HepG2 (cell line): ENCODE measurements around the gene LYRM1. TPM values are rescaled to one million over a fixed set of nuclear protein-coding genes. Genes with fewer than 3 reads are reported as not detected.

Source experiments
- ETS1 ChIP-seq: sonication (generic); formaldehyde crosslinking; IDR thresholded peaks from 2 replicates; pipeline ENCODE4 v1.4.0; 2020; ENCODE audit warnings: missing genetic modification reagents
- FOXM1 ChIP-seq: sonication (generic); formaldehyde crosslinking; IDR thresholded peaks from 2 replicates; pipeline ENCODE4 v1.5.0; 2020; ENCODE audit warnings: missing genetic modification reagents
- HDAC1 ChIP-seq: sonication (generic); formaldehyde crosslinking; IDR thresholded peaks from 2 replicates; pipeline ENCODE4 v1.5.1; 2020; ENCODE audit warnings: mild to moderate bottlenecking, missing genetic modification reagents
- KDM3A ChIP-seq: IDR thresholded peaks from 2 replicates; pipeline ENCODE4 v1.6.1; 2018; ENCODE audit warnings: low read depth, missing compliant biosample characterization
- KDM4B ChIP-seq: sonication (generic); formaldehyde crosslinking; IDR thresholded peaks from 2 replicates; pipeline ENCODE4 v1.4.0; 2020; ENCODE audit warnings: missing genetic modification reagents
- KDM6A ChIP-seq: IDR thresholded peaks from 2 replicates; pipeline ENCODE4 v1.6.1; 2016; ENCODE audit warnings: low read depth
- NCOR1 ChIP-seq: fragments of 200-600 bp; sonication (generic); IDR thresholded peaks from 2 replicates; pipeline ENCODE4 v1.7.0; 2017; ENCODE audit warnings: antibody characterized with exemption, low read length, borderline replicate concordance
- NPAS2 ChIP-seq: sonication (generic); formaldehyde crosslinking; IDR thresholded peaks from 2 replicates; pipeline ENCODE4 v1.8.0; 2022; ENCODE audit warnings: mild to moderate bottlenecking, missing genetic modification reagents, borderline replicate concordance
- REPIN1 ChIP-seq: sonication (generic); formaldehyde crosslinking; IDR thresholded peaks from 2 replicates; pipeline ENCODE4 v1.8.0; 2022; ENCODE audit warnings: missing genetic modification reagents, low read depth, mild to moderate bottlenecking, borderline replicate concordance
- SNAPC4 ChIP-seq: sonication (generic); formaldehyde crosslinking; IDR thresholded peaks from 2 replicates; pipeline ENCODE4 v1.4.0; 2020; ENCODE audit warnings: mild to moderate bottlenecking, missing genetic modification reagents
- TEF ChIP-seq: sonication (generic); formaldehyde crosslinking; IDR thresholded peaks from 2 replicates; pipeline ENCODE4 v1.5.0; 2020; ENCODE audit warnings: missing genetic modification reagents
- ZFP1 ChIP-seq: IDR thresholded peaks from 2 replicates; pipeline ENCODE4 v1.6.1; 2016
- ZKSCAN5 ChIP-seq: sonication (generic); formaldehyde crosslinking; IDR thresholded peaks from 2 replicates; pipeline ENCODE4 v1.5.1; 2020; ENCODE audit warnings: mild to moderate bottlenecking, missing genetic modification reagents
- ZMYM4 ChIP-seq: sonication (generic); formaldehyde crosslinking; IDR thresholded peaks from 2 replicates; pipeline ENCODE4 v1.8.1; 2023; ENCODE audit warnings: mild to moderate bottlenecking, missing genetic modification reagents
- ZNF275 ChIP-seq: sonication (generic); formaldehyde crosslinking; IDR thresholded peaks from 2 replicates; pipeline ENCODE4 v1.8.0; 2022; ENCODE audit warnings: missing genetic modification reagents, mild to moderate bottlenecking, inconsistent platforms, borderline replicate concordance
- ZNF460 ChIP-seq: sonication (generic); formaldehyde crosslinking; IDR thresholded peaks from 2 replicates; pipeline ENCODE4 v1.5.1; 2020; ENCODE audit warnings: missing genetic modification reagents, mild to moderate bottlenecking, borderline replicate concordance
- ZNF709 ChIP-seq: sonication (generic); formaldehyde crosslinking; IDR thresholded peaks from 2 replicates; pipeline ENCODE4 v1.5.0; 2020; ENCODE audit warnings: mild to moderate bottlenecking, missing genetic modification reagents
- polyA plus RNA-seq, 8 experiments: library from polyadenylated mRNA; depleted of rRNA in 3 of 8; stranded (reverse) in 7 of 8; unstranded in 1 of 8; fragments of >200 nt; fragmentation: Illumina TruSeq in 4 of 8; extraction: Trizol in 4 of 8; gene quantifications; 2 replicates each; pipeline versions ENCODE4 v1.2.1 to v1.2.3, GENCODE V29; 2011 to 2016; ENCODE audit warnings: low read depth in 4 of 8, missing spikeins in 1 of 8, mixed read lengths in 1 of 8; ENCODE audit not compliant: insufficient read depth in 1 of 8
- total RNA-seq, 5 experiments: library from RNA; depleted of rRNA; stranded (reverse); fragments of >200 nt; fragmentation: Illumina TruSeq; extraction: Trizol; gene quantifications; 2 replicates each; pipeline ENCODE4 v1.2.3, GENCODE V29; 2016; ENCODE audit warnings: low read depth in 1 of 5
- TF ChIP-seq, protein P1 (sequence below): sonication (generic); formaldehyde crosslinking; IDR thresholded peaks from 2 replicates; pipeline ENCODE4 v1.5.0; 2020; ENCODE audit warnings: missing genetic modification reagents

LYRM1 gene
- total and polyA plus RNA-seq, 2 of the 13 experiments (the other 11 are each of a cell fraction or from before 2014, with no cell fraction given): 59.2 to 82.6 TPM

GRCh38 chr16:20900299-20901067, at the start of gene LYRM1, which contains the start of gene DCUN1D3 (continued):
- TF ChIP-seq SNAPC4 (CRISPR knock-in tag) (no peak; the same call in 1 of the 2 replicates), KDM3A (CRISPR knock-in tag) (peak; percentile 95), ETS1 (CRISPR knock-in tag) (no peak; the same call in 1 of the 2 replicates), NCOR1 (peak; percentile 58; the same call in 1 of the 2 replicates), KDM4B (CRISPR knock-in tag) (peak; percentile 70; the same call in 1 of the 2 replicates), ZKSCAN5 (CRISPR knock-in tag) (peak; percentile 98), ZNF709 (CRISPR knock-in tag) (peak; percentile 93), HDAC1 (CRISPR knock-in tag) (peak; percentile 84), TEF (CRISPR knock-in tag) (no peak), REPIN1 (CRISPR knock-in tag) (peak; percentile 80), ZFP1 (CRISPR knock-in tag) (no peak), ZNF460 (CRISPR knock-in tag) (no peak; the same call in 1 of the 2 replicates), KDM6A (CRISPR knock-in tag) (no peak), FOXM1 (CRISPR knock-in tag) (no peak), NPAS2 (no peak), ZMYM4 (CRISPR knock-in tag) (peak; percentile 62), ZNF275 (CRISPR knock-in tag) (peak; percentile 55; the same call in 1 of the 2 replicates)
- TF ChIP-seq, protein P1, sequence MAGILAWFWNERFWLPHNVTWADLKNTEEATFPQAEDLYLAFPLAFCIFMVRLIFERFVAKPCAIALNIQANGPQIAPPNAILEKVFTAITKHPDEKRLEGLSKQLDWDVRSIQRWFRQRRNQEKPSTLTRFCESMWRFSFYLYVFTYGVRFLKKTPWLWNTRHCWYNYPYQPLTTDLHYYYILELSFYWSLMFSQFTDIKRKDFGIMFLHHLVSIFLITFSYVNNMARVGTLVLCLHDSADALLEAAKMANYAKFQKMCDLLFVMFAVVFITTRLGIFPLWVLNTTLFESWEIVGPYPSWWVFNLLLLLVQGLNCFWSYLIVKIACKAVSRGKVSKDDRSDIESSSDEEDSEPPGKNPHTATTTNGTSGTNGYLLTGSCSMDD: no peak
